ENCODE data around the gene MEIS2.

DNA sequence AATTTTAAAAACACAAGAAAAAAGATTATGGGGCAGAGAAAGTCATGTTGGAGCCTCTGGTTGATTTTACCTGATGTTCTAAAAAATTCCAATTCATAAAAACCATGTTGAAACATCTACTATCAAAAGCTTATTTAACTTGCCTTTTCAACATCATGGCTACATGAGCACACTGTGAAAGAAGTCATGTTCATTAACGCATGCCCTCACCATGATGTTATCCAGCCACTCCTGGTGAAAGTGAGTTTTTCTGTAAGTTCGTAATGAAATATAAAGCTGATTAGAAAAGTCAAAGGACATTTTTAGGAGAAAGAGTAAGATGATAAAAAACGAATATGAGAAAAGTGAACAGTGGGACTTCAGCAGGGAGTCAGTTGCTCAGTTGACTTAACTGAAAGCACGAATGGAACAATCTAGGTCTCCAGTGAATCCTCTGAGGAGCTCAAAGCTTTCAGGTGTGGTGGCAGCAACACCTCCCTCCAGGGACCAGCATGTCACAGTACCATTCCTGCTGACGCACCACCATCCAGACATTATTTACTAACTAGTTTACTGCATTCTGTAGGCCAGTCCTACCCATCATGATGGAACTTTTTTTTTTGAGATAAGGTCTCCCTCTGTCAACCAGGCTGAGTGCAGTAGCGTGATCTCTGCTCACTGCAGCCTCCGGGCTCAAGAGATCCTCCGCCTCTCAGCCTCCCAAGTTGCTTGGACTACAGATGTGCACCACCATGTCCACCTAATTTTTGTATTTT lies 95.2 kb downstream of the MEIS2 start:
- TF ChIP-seq, protein P1, sequence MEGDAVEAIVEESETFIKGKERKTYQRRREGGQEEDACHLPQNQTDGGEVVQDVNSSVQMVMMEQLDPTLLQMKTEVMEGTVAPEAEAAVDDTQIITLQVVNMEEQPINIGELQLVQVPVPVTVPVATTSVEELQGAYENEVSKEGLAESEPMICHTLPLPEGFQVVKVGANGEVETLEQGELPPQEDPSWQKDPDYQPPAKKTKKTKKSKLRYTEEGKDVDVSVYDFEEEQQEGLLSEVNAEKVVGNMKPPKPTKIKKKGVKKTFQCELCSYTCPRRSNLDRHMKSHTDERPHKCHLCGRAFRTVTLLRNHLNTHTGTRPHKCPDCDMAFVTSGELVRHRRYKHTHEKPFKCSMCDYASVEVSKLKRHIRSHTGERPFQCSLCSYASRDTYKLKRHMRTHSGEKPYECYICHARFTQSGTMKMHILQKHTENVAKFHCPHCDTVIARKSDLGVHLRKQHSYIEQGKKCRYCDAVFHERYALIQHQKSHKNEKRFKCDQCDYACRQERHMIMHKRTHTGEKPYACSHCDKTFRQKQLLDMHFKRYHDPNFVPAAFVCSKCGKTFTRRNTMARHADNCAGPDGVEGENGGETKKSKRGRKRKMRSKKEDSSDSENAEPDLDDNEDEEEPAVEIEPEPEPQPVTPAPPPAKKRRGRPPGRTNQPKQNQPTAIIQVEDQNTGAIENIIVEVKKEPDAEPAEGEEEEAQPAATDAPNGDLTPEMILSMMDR (IDR thresholded peaks at IDR 0.05), result no peak
- TF ChIP-seq POLR2A (IDR thresholded peaks at IDR 0.05), result no peak
